Peyer's patch (tissue), 4 donors: ENCODE results near the gene RNF31. TPM values are rescaled to one million over a fixed set of nuclear protein-coding genes. Genes with fewer than 3 reads are reported as not detected.
A peak's percentile ranks its signal among the peaks of the same experiment; 100 is the strongest.

ENCODE experiments used
- DNase-seq, 3 donors: peaks; one replicate each; pipeline ENCODE4 v3.0.0-alpha.2; 2017 to 2019
- H3K27ac ChIP-seq, 4 donors: fragments of 200-600 bp; sonication (generic); one replicate each; pipeline ENCODE4 v1.5.1; 2016 to 2019
- H3K27me3 ChIP-seq, 2 donors: fragments of 200-600 bp; sonication (generic); one replicate each; pipeline ENCODE4 v1.5.1; 2019
- H3K36me3 ChIP-seq, 3 donors: fragments of 200-600 bp; sonication (generic); one replicate each; pipeline ENCODE4 v1.5.1; 2016 to 2019
- H3K4me1 ChIP-seq, 4 donors: fragments of 200-600 bp; sonication (generic); one replicate each; pipeline ENCODE4 v1.5.1; 2016 to 2019
- H3K4me3 ChIP-seq, 4 donors: fragments of 200-600 bp; sonication (generic); 1 replicate in 3 of 4; 2 replicates in 1 of 4; pipeline ENCODE4 v1.5.1; 2016 to 2019; ENCODE audit warnings: mild to moderate bottlenecking in 1 of 4
- H3K9me3 ChIP-seq, 4 donors: fragments of 200-600 bp; sonication (generic); one replicate each; pipeline ENCODE4 v1.5.1; 2016 to 2019; ENCODE audit warnings: mild to moderate bottlenecking in 1 of 4
- POLR2A ChIP-seq, 2 donors: fragments of 450-650 bp; IDR thresholded peaks; one replicate each; pipeline ENCODE4 v1.5.1; 2017; ENCODE audit warnings: antibody characterized with exemption in 2 of 2, mild to moderate bottlenecking in 2 of 2, moderate library complexity in 2 of 2
- total RNA-seq, 4 donors: library from RNA; depleted of rRNA; stranded (reverse); fragments of >200 nt; gene quantifications; one replicate each; pipeline ENCODE4 v1.1.0, GENCODE V29; 2016
- TF ChIP-seq, protein P1 (sequence below), 6 experiments: fragments of 450-650 bp in 4 of 6; fragments of 200-600 bp in 2 of 6; sonication (generic) in 1 of 6; IDR thresholded peaks; one replicate each; pipeline ENCODE4 v1.5.1; 2017 to 2019; ENCODE audit warnings: antibody characterized with exemption in 6 of 6, mild to moderate bottlenecking in 3 of 6, moderate library complexity in 1 of 6

RNF31 gene
- total RNA-seq, 4 donors from 2014 or later, result 46.4 to 90.8 (median 71.1) TPM

DNA sequence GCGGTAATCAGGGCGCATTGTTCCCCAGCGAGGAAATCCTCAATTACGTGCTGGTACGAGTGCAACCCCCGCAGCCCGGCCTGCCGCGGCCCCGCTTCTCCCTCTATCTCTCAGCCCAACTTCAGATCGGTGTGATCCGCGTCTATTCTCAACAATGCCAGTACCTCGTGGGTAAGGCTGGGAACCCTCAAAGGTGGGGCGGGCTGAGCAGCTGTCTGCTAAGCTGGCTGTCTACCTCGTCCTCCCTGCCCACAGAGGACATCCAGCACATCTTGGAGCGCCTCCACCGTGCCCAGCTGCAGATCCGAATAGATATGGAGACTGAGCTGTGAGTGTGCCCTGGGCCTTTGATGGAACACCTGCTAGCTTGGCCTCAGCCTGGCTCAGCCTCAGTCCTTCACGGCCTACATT, 25.6 kb downstream of the RNF31 start:
- peaks cover 0 to 39% (median 0%) of the 10 kb centered on the region in 3 donors for H3K36me3 ChIP-seq
- peak overlapping the region in 1 of 4 donors; percentile 68 for H3K27ac ChIP-seq
- H3K27me3 ChIP-seq, result no peaks in the 10 kb centered on the region

DNA sequence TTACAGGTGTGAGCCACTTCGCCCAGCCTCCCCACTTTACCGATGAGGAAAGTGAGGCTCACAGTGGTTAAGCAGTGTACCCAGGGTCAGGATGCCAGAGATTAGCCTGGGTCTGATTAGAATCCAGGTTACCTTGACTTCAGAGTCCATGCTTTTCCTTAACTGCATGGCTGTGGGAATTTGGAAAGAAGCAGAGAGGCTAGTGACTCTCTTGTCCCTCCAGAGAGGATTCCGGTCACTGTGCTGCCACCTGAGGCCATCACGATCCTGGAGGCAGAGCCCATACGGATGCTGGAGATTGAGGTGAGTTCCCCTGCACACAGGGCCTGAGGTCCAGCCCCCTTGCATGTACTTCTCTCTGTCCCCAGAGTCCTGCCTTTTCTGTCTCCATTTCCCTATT, 29.3 kb downstream of the RNF31 start:
- Histone ChIP-seq H3K4me1 (no peaks in the 10 kb centered on the region), H3K27ac (no peak overlapping the region), H3K27me3 (no peaks in the 10 kb centered on the region), H3K4me3 (no peak overlapping the region), H3K9me3 (no peaks in the 10 kb centered on the region), H3K36me3 (peaks cover 0 to 56% (median 0%) of the 10 kb centered on the region in 3 donors)
- TF ChIP-seq, protein P1, sequence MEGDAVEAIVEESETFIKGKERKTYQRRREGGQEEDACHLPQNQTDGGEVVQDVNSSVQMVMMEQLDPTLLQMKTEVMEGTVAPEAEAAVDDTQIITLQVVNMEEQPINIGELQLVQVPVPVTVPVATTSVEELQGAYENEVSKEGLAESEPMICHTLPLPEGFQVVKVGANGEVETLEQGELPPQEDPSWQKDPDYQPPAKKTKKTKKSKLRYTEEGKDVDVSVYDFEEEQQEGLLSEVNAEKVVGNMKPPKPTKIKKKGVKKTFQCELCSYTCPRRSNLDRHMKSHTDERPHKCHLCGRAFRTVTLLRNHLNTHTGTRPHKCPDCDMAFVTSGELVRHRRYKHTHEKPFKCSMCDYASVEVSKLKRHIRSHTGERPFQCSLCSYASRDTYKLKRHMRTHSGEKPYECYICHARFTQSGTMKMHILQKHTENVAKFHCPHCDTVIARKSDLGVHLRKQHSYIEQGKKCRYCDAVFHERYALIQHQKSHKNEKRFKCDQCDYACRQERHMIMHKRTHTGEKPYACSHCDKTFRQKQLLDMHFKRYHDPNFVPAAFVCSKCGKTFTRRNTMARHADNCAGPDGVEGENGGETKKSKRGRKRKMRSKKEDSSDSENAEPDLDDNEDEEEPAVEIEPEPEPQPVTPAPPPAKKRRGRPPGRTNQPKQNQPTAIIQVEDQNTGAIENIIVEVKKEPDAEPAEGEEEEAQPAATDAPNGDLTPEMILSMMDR (IDR thresholded peaks at IDR 0.05), result no peak
- no peak for TF ChIP-seq POLR2A (IDR thresholded peaks at IDR 0.05)
- no peak for DNase-seq

More for the DNA sequence above, 25.6 kb downstream of the RNF31 start:
- DNase-seq, result peak in 1 of 3 donors; percentile 48
- H3K4me3 ChIP-seq, result peak overlapping the region in 1 of 4 donors; percentile 58
- H3K4me1 ChIP-seq, result no peaks in the 10 kb centered on the region
- TF ChIP-seq, protein P1 (IDR thresholded peaks at IDR 0.05), result no peak
- no peak for TF ChIP-seq POLR2A (IDR thresholded peaks at IDR 0.05)
- H3K9me3 ChIP-seq, result no peaks in the 10 kb centered on the region

DNA sequence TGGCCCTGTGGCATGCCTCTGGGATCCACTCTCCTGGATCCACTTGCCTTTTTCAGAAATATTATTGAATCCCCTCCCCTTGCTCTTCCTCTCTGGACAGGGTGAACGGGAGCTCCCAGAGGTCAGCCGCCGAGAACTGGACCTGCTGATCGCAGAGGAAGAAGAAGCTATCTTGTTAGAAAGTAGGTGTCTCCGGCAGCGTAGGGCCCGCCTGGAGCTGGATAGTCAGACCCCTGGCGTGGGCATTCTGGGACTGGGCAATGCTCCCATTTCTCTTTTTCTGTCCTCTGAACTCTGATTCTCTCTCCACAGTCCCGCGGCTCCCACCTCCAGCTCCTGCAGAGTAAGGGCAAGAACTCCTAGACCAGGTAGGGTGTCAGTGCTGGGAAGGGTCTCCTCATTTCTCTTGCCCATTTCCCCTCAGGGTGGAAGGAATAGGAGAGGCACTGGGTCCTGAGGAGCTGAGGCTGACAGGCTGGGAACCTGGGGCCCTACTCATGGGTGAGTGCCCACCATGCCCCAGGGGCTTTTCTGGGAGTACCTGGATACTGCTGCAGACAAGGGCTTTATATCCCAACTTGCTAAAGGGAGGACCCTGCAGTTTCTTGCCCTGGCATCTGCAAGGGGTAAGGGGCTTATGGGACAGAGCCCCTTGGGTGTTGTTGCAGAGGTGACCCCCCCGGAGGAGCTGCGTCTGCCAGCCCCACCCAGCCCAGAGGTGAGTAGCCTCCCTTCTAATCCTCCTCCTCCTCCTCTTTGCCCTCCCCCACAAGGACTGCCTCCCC, 29.9 kb downstream of the RNF31 start:
- H3K9me3 ChIP-seq, result no peaks in the 10 kb centered on the region
- no peaks in the 10 kb centered on the region for H3K4me1 ChIP-seq
- peak in 1 of 3 donors; percentile 24 for DNase-seq
- no peaks in the 10 kb centered on the region for H3K27me3 ChIP-seq
- H3K4me3 ChIP-seq, result no peak overlapping the region
- peaks cover 0 to 62% (median 0%) of the 10 kb centered on the region in 3 donors for H3K36me3 ChIP-seq
- H3K27ac ChIP-seq, result no peak overlapping the region
- no peak for TF ChIP-seq POLR2A (IDR thresholded peaks at IDR 0.05)
- TF ChIP-seq, protein P1 (IDR thresholded peaks at IDR 0.05), result no peak

DNA sequence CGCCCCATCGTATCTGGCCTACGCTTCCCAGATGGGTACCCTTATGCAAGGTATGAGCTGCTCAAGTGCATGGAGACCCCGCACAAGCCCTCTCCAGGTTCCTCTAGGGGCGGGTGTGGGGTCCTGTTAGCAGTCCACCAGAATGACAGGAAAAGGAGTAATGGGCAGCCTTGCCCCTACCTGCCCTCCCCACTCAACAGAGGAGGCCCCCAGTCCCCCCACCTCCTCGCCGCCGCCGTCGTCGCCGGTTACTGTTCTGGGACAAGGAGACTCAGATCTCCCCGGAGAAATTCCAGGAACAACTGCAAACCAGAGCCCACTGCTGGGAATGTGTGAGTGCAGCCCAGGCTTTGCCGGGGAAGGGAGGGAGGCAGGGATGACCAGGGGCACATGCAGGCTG, 30.6 kb downstream of the RNF31 start:
- no peaks in the 10 kb centered on the region for H3K27me3 ChIP-seq
- peak in 1 of 3 donors; percentile 45 for DNase-seq
- peaks cover 0 to 69% (median 0%) of the 10 kb centered on the region in 3 donors for H3K36me3 ChIP-seq
- no peak overlapping the region for H3K27ac ChIP-seq
- H3K4me3 ChIP-seq, result no peak overlapping the region
- H3K4me1 ChIP-seq, result no peaks in the 10 kb centered on the region
- no peaks in the 10 kb centered on the region for H3K9me3 ChIP-seq
- TF ChIP-seq, protein P1 (IDR thresholded peaks at IDR 0.05), result no peak
- TF ChIP-seq POLR2A (IDR thresholded peaks at IDR 0.05), result no peak

DNA sequence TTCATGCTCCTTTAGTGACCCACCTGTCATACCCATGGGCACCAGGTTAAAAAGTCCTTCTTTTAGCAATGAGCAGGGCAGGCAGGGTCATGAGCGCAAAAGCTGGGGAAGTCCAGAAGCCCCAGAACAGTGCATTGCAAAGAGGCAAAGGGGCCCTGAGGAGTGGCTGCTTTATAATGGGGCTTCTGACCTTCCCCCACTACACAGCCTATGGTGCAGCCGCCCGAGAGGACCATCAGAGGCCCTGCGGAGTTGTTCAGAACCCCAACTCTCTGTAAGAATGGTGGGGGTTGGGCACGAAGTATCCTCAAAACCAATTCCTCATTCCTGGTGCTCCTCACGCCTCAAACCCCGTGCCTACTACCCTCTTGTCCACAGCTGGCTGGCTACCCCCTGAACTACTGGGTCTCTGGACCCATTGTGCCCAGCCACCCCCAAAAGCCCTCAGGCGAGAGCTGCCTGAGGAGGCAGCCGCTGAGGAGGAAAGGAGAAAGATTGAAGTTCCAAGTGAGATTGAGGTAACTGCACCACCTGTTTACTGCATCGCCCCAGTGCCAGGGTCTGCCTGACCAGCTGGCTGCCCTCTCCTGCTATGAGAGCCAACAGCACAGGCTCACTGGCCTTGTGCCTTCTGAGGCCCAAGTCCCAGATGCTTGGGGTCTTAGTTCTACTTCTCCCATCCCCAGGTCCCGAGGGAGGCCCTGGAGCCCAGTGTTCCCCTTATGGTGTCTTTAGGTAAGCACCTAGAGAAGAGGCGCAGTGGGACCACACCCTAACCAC, 31.3 kb downstream of the RNF31 start:
- no peak overlapping the region for H3K27ac ChIP-seq
- H3K36me3 ChIP-seq, result peaks cover 0 to 76% (median 0%) of the 10 kb centered on the region in 3 donors
- no peaks in the 10 kb centered on the region for H3K27me3 ChIP-seq
- DNase-seq, result no peak
- no peaks in the 10 kb centered on the region for H3K4me1 ChIP-seq
- TF ChIP-seq, protein P1 (IDR thresholded peaks at IDR 0.05), result no peak
- no peak for TF ChIP-seq POLR2A (IDR thresholded peaks at IDR 0.05)
- H3K4me3 ChIP-seq, result no peak overlapping the region
- no peaks in the 10 kb centered on the region for H3K9me3 ChIP-seq
